Measurements from ENCODE around the gene TMEM253. TPM values are rescaled to one million over a fixed set of nuclear protein-coding genes. Genes with fewer than 3 reads are reported as not detected.

TMEM253 gene
- total RNA-seq, 4 donors from 2014 or later, result 0.44 to 1.8 TPM; not detected in 2

DNA sequence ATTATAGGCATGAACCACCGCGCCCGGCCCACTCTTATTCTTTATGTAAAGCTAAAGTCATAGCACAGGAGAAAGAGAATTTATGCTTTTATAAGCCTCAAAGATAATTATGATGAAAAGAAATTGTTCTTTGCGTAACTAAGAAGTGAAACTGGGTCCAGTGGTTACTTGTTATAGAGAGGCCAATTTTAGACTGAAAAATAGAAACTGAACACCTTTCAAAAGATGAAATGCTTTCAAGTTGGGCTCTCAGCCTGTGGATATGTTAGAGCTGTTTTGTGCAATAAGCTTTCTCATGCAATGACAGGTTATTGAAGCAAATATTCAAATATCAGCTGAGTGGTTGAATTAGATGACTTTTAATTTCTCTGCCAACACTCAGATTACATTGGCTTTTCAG, 7.9 kb downstream of the TMEM253 start:
- TF ChIP-seq, protein P1, sequence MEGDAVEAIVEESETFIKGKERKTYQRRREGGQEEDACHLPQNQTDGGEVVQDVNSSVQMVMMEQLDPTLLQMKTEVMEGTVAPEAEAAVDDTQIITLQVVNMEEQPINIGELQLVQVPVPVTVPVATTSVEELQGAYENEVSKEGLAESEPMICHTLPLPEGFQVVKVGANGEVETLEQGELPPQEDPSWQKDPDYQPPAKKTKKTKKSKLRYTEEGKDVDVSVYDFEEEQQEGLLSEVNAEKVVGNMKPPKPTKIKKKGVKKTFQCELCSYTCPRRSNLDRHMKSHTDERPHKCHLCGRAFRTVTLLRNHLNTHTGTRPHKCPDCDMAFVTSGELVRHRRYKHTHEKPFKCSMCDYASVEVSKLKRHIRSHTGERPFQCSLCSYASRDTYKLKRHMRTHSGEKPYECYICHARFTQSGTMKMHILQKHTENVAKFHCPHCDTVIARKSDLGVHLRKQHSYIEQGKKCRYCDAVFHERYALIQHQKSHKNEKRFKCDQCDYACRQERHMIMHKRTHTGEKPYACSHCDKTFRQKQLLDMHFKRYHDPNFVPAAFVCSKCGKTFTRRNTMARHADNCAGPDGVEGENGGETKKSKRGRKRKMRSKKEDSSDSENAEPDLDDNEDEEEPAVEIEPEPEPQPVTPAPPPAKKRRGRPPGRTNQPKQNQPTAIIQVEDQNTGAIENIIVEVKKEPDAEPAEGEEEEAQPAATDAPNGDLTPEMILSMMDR (IDR thresholded peaks at IDR 0.05; ENCODE audit: low read depth), result no peak

DNA sequence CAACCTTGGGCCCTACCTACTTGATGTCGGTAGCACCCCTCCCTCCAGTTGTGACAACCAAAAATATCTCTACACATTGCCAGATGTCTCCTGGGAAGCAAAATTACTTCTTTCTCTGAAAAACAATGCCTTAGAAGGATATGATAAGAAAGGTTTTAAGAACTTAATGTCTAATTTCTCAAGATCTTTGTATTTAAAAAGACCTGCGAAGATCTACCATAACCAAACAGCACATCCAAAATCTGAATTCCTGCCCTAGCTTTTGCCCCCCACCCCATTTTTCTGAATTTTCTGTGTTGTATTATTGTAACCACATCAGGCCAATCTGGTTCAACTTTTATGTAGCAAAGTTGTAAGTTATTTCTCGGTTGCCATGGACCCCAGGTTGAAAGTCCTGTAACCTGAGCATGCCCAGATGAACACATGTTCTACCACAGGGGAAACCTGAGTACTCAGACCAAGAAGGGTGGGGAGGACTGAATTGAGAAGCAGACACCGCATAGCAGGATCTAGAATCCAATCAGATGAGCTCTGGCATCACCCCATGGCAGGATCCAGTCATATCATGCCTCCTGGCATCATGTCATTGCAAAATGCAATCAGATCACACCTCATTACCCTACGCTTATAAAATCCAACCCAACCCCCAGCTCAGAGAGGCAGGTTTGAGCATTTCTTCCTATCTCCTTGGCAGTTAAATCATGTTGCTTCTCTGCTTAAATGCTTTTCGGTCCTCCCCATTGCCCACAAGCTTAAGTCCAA, 8.7 kb downstream of the TMEM253 start:
- TF ChIP-seq, protein P1 (IDR thresholded peaks at IDR 0.05; ENCODE audit: low read depth), result no peak

DNA sequence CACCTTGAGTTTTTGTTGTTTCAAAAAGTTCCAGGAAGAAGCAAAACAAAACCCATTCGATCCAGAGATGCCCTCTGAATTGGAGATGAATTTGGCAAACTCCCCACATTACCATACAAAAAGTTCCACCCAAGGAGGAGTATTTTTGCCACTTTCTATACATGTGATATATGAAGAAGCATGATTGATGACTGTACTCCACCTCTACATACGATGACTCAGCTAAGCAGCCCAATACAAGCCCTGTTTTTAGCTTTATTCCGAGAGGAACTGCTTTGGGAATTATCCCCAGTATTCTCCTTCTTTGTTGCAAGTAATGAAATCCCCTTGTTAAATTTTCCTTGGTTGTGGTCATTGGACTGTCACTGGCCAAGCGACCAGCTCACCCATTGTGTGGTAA, 11.4 kb downstream of the TMEM253 start:
- TF ChIP-seq, protein P1 (IDR thresholded peaks at IDR 0.05; ENCODE audit: low read depth), result no peak

DNA sequence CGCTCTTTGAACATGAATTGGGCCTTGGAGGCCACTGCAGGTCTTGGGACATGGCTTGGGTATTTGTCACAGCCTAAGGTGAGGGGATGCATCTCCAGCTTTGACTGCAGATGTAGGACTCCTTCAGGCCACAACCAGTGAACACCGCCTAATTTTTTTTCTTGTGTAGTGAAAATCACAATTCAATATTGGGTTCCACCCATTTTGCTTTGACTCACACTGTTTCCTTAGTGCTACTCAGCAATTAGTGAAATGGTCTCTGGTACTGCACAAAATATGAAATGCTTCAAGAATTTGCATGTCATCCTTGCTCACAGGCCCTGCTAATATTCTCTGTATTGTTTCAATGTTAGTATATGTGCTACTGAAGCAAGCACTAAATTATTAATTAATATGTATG, 12.5 kb downstream of the TMEM253 start:
- TF ChIP-seq, protein P1 (IDR thresholded peaks at IDR 0.05; ENCODE audit: low read depth), result no peak

DNA sequence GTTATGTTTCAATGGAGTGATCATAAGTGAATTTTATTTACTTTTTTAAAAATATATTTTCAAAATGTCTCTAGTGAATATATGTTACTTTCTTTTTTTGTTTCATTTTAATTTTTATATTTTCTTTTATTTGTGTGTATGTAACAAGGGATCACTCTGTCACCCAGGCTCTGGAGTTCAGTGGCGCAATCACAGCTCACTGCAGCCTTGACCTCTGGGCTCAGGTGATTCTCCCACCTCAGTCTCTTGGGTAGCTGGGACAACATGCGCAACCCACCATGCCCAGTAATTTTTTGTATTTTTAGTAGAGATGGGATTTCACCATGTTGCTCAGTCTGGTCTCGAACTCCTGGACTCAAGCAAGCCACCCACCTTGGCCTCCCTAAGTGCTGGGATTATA, 18.1 kb downstream of the TMEM253 start:
- TF ChIP-seq, protein P1 (IDR thresholded peaks at IDR 0.05; ENCODE audit: low read depth), result no peak

DNA sequence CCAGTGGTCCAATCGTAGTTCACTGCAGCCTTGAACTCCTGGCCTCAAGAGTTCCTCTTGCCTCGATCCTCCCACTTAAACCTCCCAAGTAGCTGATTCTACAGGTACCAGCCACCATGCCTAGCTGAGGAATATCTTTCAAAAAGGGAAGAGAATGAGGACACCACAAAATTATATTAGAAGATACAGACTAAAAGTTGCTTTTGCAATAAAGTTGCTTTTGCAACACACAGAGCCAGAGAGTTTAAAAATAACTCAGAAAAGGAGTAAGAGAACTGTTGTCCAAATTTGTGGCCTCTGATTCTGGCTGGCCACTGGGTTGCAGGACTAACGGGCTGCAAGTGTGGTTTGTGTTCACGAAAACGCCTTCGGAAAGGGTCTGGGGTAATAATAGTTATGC, 19.8 kb downstream of the TMEM253 start:
- TF ChIP-seq, protein P1 (IDR thresholded peaks at IDR 0.05; ENCODE audit: low read depth), result no peak

DNA sequence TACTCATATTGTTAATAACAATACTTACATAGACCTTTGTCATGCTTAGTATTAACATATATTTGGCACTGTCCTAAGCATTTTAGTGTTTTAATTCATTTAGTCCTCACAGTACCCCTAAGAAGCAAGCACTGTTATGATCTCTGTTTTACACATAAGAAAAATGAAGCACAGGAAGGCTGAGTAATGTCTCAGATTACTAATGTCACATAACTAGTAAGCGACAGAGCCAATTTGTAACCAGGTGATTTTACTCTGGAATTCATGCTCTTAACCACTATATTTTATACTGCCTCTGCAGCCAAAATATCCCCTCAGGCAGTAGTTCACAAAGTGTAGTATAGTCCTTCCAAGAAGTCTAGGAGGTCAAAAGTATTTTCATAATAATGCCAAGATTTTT, 20.3 kb downstream of the TMEM253 start:
- TF ChIP-seq, protein P1 (IDR thresholded peaks at IDR 0.05; ENCODE audit: low read depth), result no peak
